Epithelial cell of proximal tubule (primary cell): ENCODE measurements around the gene CTBP1. TPM values are rescaled to one million over a fixed set of nuclear protein-coding genes. Genes with fewer than 3 reads are reported as not detected.

Experiments used
- DNase-seq: peaks from one replicate; pipeline ENCODE4 v3.0.0-alpha.2; 2011; ENCODE audit warnings: low read depth
- H3K4me3 ChIP-seq: 2 replicates; pipeline ENCODE4 v1.5.1; 2011; ENCODE audit warnings: low read depth, mild to moderate bottlenecking, low read length
- total RNA-seq: library from RNA; depleted of rRNA; stranded (reverse); fragments of >200 nt; gene quantifications from 2 replicates; pipeline ENCODE4 v1.2.3, GENCODE V29; 2015
- TF ChIP-seq, protein P1 (sequence below): conservative IDR thresholded peaks from 2 replicates; pipeline ENCODE4 v1.5.1; 2012; ENCODE audit warnings: low read depth, mild to moderate bottlenecking, low read length

Gene CTBP1
- total RNA-seq, 1 donor from 2014 or later, result 334 TPM

DNA sequence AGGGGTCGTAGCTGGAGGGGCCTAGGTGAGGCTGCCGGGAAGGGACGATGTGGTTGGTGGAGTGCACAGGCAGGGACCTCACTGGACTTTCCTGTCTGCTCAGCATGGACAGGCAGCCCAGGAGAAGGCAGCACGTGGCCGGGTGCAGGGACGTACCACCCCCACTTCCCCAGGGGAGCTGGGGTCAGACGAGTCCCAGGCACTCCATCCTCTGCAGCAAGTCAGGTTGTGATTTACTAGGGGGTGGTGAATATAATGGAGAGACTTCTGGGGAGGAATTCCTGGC is 1.5 kb upstream of the CTBP1 start:
- no peak for DNase-seq
- H3K4me3 ChIP-seq, result peak overlapping the region; percentile 72
- TF ChIP-seq, protein P1, sequence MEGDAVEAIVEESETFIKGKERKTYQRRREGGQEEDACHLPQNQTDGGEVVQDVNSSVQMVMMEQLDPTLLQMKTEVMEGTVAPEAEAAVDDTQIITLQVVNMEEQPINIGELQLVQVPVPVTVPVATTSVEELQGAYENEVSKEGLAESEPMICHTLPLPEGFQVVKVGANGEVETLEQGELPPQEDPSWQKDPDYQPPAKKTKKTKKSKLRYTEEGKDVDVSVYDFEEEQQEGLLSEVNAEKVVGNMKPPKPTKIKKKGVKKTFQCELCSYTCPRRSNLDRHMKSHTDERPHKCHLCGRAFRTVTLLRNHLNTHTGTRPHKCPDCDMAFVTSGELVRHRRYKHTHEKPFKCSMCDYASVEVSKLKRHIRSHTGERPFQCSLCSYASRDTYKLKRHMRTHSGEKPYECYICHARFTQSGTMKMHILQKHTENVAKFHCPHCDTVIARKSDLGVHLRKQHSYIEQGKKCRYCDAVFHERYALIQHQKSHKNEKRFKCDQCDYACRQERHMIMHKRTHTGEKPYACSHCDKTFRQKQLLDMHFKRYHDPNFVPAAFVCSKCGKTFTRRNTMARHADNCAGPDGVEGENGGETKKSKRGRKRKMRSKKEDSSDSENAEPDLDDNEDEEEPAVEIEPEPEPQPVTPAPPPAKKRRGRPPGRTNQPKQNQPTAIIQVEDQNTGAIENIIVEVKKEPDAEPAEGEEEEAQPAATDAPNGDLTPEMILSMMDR, result no peak

DNA sequence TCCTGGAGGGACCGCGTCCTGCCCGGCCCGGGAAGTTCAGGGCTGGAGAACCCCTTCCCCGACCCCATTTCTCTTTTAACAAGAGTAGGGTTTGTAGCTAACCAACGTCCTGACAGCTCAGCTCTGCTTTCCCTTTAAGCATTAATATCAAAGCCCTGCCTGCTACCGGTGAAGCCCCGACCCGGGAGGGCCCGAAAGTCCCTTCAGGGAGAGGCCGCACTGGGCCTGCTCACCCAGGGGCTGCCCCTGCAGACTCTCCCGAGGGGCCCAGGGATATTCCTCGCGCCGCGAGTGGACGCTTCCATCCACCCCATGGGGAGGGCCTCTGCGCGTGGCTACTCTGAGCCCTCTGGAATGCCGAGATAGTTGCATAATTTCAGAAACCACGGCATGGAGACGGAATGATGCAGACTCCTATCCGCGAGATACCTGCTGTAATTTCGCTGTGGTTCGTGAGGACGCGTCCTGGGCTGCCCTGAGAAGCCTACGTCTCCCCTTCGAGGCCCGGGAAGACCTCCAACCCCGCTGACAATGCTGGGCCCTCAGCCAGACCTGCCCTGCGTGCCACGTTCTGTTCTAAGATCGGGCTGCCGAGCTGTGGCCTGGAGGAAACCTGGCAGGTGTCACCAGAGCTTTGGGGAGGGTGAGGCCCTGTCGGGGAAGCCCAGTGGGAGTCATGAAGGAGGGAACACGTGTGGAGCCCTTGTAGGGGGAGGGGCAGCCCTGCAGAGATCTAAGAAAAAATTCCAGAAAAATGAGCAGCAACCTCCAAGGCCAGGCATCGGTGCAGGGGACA is 999 bp upstream of the CTBP1 start:
- H3K4me3 ChIP-seq, result peak overlapping the region; percentile 72
- DNase-seq, result peak; percentile 30
- TF ChIP-seq, protein P1, result no peak

DNA sequence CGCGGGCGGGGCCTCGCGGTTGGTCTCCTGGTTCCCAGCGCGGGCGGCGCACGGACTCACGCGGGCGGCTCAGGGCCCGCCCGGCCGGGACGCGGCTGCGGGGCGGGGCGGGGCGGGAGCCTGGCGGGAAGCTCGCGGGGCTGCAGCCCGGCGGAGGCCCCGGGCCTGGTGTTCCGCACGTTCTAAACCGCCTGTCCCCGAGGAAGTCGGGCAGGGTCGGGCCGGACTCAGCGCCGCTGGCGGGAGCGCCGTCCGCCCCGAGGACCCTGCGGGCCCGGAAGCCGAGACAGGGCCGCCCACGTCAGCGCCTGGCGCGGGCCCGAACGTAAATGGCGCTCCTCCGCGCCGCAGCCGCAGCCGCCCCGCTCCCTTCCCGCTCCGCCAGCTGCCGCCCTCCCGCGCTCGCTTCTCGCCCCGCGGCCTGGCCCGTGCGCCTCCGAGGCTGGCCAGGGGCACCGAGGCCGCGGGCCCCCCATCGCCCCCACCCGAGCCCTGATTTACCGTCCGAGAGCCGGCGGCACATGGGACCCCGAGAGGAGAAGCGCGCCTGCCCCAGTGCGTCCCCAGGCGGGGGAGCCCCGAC is 309 bp upstream of the CTBP1 start:
- no peak for DNase-seq
- peak overlapping the region; percentile 72 for H3K4me3 ChIP-seq
- TF ChIP-seq, protein P1, result no peak

DNA sequence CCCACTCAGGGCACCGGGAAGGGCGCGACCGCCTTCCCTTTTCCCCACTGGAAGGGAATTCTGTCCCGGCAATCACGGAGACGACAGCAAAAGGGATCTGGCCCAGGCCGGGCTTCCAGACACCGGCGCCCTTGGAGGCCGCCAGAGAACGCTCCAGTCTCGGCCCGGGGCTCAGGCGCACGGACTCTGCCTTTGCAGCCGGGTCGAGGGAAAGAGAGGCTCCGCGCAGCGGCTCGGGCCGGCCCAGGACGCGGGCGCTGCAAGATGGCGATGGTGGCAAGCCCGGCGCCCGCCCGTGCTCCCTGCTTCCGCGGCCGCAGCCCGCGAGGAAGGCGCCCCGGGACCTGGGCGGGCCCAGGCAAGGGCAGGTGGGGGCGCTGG is 1.1 kb downstream of the CTBP1 start:
- TF ChIP-seq, protein P1, result no peak

DNA sequence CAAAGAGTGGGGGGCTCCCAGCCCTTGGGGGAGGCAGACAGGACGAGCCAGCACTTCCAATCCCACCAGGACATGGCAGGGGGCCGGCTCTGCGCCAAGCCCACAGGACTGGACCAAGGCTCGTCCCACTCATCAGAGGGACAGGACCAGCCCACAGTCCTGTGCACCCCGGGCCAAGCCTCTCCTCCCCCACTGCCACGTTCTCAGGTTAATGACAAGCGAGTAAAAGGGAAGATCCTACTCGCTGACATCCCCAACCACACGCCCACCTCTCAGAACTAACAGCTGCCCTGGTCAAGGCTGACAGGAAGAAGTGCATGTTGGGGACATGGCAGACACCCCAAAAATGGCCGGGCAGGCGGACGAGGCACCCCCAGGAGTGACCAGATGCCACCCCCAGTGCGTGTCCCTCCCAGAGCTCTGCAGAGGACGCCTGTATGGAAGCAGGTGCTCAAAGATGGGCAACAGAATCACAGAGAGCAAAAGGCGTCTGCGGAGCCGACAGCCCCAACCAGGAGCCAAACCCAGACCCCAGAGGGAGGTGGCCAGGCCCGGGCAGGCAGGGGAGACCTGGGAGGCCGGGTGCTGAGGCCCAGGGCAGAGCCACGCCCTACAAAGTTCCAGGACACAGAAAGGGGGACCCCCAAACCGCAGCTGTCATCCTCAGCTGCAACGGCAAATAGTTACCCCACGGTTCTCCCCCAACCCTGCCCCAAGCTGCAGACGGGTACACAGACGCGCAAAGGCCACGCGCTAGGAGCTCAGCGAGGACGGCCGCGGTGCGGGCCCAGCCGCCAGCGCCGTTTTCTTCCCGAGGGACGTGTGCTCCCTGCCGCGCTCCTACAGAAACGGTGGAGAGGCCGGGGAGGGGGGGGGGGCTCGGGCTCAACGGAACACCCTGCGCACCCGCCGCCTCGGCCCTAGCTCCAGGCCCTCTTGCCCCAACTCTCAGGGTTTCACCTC is 1.7 kb downstream of the CTBP1 start:
- TF ChIP-seq, protein P1, result no peak
- peak overlapping the region; percentile 79 for H3K4me3 ChIP-seq
- no peak for DNase-seq

More for the DNA sequence above, 1.1 kb downstream of the CTBP1 start:
- no peak for DNase-seq
- peak overlapping the region; percentile 79 for H3K4me3 ChIP-seq

DNA sequence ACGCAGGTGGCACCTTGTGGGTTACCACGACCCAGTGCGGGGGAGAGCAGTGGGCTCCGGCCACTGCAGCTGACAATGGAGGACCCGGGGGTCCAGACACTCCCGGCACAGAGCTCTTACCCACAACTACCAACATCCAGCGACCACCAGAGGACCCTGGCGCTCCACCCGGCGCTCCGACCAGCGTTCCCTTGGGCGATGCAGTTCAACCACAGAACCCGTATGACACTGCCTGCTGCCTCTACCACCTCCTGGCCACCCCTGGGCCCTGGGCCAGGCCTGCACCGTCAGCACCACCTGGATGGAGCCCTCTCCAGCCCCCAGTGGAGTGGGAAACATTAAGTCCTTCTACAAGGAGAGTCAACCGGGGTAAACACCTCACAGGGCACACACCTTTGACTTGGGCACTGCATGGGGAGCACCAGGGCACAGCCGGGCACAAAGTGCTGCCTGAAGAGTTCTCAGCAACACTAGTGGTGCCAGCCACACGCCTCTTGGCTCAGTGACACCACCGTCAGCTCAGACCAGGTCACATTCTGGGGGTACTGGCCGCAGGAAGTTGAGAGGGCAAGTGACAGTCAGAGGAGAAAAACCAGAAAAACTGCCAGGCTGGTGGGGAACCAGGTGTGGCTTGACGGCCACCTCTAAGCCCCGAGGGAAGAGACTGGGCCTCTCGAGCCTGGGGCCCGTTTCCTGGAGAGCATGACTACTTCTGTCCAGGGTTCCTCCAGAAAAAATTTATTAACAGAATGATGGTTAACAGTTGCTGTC is 2.6 kb downstream of the CTBP1 start:
- no peak for DNase-seq
- TF ChIP-seq, protein P1, result no peak
- peak overlapping the region; percentile 79 for H3K4me3 ChIP-seq
